Measurements from ENCODE around the gene ZNF331. TPM values are rescaled to one million over a fixed set of nuclear protein-coding genes. Genes with fewer than 3 reads are reported as not detected.

The ZNF331 gene
- total and polyA plus RNA-seq, 2 of the 8 experiments (the other 6 are each of a cell fraction or from before 2014, with no cell fraction given), result 30.0 to 44.1 TPM

DNA sequence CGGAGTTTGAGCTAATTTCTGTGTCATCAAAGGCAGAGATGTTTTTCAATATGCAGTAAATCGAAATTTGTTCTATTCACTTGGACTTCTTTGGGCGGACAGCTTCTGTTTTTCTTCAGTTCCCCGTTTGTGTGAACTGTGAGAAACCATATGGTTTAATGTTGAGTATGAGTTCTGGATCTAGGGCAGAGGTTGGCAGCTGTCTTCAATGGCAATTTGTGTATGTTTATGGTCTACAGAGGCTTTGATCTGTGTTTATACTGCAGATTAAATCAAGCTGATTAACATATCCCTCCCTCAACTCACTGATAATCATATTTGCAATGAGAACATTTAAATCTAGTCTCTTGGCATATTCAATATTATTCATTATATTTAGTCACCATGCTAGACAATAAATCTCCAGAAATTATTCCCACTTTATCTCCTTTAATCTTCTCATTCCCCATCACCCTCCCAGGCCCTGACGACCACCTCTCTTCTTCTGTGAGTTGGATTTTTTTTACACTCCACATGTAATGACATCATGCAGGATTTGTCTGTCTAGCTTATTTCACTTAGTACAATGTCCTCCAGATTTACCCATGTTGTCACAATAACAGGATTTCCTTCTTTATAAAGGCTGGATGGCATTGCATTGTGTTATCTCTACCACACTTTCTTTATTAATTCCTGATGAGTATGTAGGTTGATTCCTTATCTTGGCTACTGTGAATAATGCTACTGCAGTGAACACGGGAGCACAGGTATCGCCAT lies 9.0 kb downstream of the ZNF331 start:
- Histone ChIP-seq H4K5ac (ENCODE audit: insufficient read length, low read depth, low read length) (no peak overlapping the region), H4K20me1 (replicated peaks in 1 of 2; ENCODE audit: control insufficient read depth in 1 of 2, insufficient read depth in 2 of 2, low read length in 2 of 2) (no peaks in the 10 kb centered on the region), H3K56ac (replicated peaks; ENCODE audit: insufficient read length, low read depth, low read length) (no peak overlapping the region), H3K79me1 (ENCODE audit: low read depth, low read length) (no peaks in the 10 kb centered on the region; the same call in 1 of the 2 replicates), H2BK120ac (replicated peaks; ENCODE audit: low read depth, low read length) (no peak overlapping the region), H3K4me2 (ENCODE audit: insufficient read depth in 1 of 2, low read depth in 2 of 2, low read length in 2 of 2) (no peak overlapping the region), H3K79me2 (ENCODE audit: control insufficient read depth in 1 of 2, insufficient read depth in 2 of 2, low read length in 2 of 2) (peaks cover 0 to 5% of the 10 kb centered on the region in 2 experiments; a peak in 1 of 4 replicates), H4K91ac (replicated peaks; ENCODE audit: insufficient read length, low read length) (no peak overlapping the region), H2BK20ac (ENCODE audit: low read length) (no peak overlapping the region), H2BK5ac (ENCODE audit: low read depth, low read length) (no peak overlapping the region), H3K27me3 (replicated peaks in 1 of 4; ENCODE audit: control insufficient read depth in 3 of 4, extremely low read depth in 1 of 4, insufficient read depth in 3 of 4, low read length in 3 of 4) (no peaks in the 10 kb centered on the region), H4K8ac (ENCODE audit: extremely low read depth, insufficient read depth, low read length) (no peak overlapping the region), H2BK12ac (ENCODE audit: low read depth, low read length) (no peak overlapping the region), H2AK5ac (ENCODE audit: low read depth, low read length) (no peak overlapping the region), H3K36me3 (ENCODE audit: control insufficient read depth in 2 of 4, insufficient read depth in 4 of 4, low read length in 3 of 4) (peaks cover 0 to 15% (median 4%) of the 10 kb centered on the region in 4 experiments; a peak in 5 of 8 replicates), H3K27ac (ENCODE audit: low read depth, low read length) (no peak overlapping the region), H3K18ac (ENCODE audit: extremely low read depth, low read length) (no peak overlapping the region), H3K23me2 (ENCODE audit: low read depth, low read length) (no peaks in the 10 kb centered on the region), H3K14ac (ENCODE audit: insufficient read length) (no peak overlapping the region), H3K4me1 (replicated peaks in 1 of 4; ENCODE audit: control insufficient read depth in 3 of 4, insufficient read depth in 4 of 4, low read length in 3 of 4) (peaks cover 0 to 8% (median 1%) of the 10 kb centered on the region in 4 experiments; a peak in 4 of 7 replicates), H3K4me3 (ENCODE audit: extremely low read depth in 1 of 4, insufficient read depth in 2 of 4, low read depth in 3 of 4, low read length in 4 of 4) (no peak overlapping the region), H3K9me3 (ENCODE audit: insufficient read depth in 2 of 2, low read depth in 1 of 2, low read length in 1 of 2) (no peaks in the 10 kb centered on the region), H2BK15ac (ENCODE audit: low read length) (no peak overlapping the region), H2AFZ (ENCODE audit: low read length) (no peak overlapping the region), H3K4ac (replicated peaks; ENCODE audit: insufficient read length, low read depth, low read length) (no peak overlapping the region), H3K23ac (ENCODE audit: insufficient read length) (no peak overlapping the region), H3K9ac (replicated peaks in 1 of 4; ENCODE audit: extremely low read depth in 1 of 4, low read depth in 3 of 4, low read length in 3 of 4) (no peak overlapping the region)
- ChIA-PET POLR2A (ENCODE audit: partially characterized antibody) (interaction anchor here (1.0 kb wide), 1 partner anchor 9 kb away, joined by 4 read pairs; the partner anchor contains the start of gene ZNF331), CTCF (ENCODE audit: partially characterized antibody) (interaction anchor here (0.6 kb wide), 1 partner anchor 21 kb away, joined by 7 read pairs; no protein-coding TSS in a partner anchor)
- DNase-seq (ENCODE audit: low read depth in 1 of 2, low spot score in 2 of 2), result no peak
- WGBS, 2 experiments (ENCODE audit: extremely low coverage in 1 of 2, insufficient coverage in 1 of 2, insufficient read length in 1 of 2, insufficient replicate concordance in 2 of 2, low coverage in 1 of 2, low lambda C conversion rate in 2 of 2, missing lambda C conversion rate in 1 of 2), result 89 to 100% methylated on average over 1 to 7 of the region's 7 CpGs
- FAIRE-seq, result no peak
- no peak for TF ChIP-seq HDAC2 (IDR thresholded peaks at IDR 0.05; ENCODE audit: borderline replicate concordance in 1 of 2, low read depth in 2 of 2, low read length in 2 of 2)
- TF ChIP-seq RFX5 (IDR thresholded peaks at IDR 0.05; ENCODE audit: borderline replicate concordance, low read depth, low read length), result no peak

Data from H1 (cell line).